Endodermal cell (in vitro differentiated cells): ENCODE measurements around the gene RALGAPA2. TPM values are rescaled to one million over a fixed set of nuclear protein-coding genes. Genes with fewer than 3 reads are reported as not detected.

Source experiments
- DNase-seq: peaks from one replicate; pipeline ENCODE4 v3.0.0-alpha.2; 2017
- H3K27ac ChIP-seq: 2 replicates; pipeline ENCODE4 v1.5.1; 2013; ENCODE audit warnings: mild to moderate bottlenecking, low read depth, low read length, moderate library complexity
- H3K27me3 ChIP-seq: 2 replicates; pipeline ENCODE4 v1.6.1; 2013; ENCODE audit warnings: mild to moderate bottlenecking, low read length, moderate library complexity; ENCODE audit not compliant: insufficient read depth, control insufficient read depth, poor library complexity, severe bottlenecking
- H3K36me3 ChIP-seq: 2 replicates; pipeline ENCODE4 v1.7.0; 2013; ENCODE audit warnings: mild to moderate bottlenecking, low read length, moderate library complexity; ENCODE audit not compliant: control insufficient read depth, insufficient read depth
- H3K4me1 ChIP-seq: one replicate; pipeline ENCODE4 v1.7.0; 2013; ENCODE audit warnings: low read length; ENCODE audit not compliant: control insufficient read depth, insufficient read depth
- H3K4me3 ChIP-seq: 2 replicates; pipeline ENCODE4 v1.5.1; 2013; ENCODE audit warnings: mild to moderate bottlenecking, low read length, moderate library complexity
- H3K9ac ChIP-seq: 2 replicates; pipeline ENCODE4 v1.6.1; 2013; ENCODE audit warnings: mild to moderate bottlenecking, low read length, moderate library complexity; ENCODE audit not compliant: poor library complexity, severe bottlenecking; ENCODE audit errors: extremely low read depth
- H3K9me3 ChIP-seq: 2 replicates; pipeline ENCODE4 v1.6.1; 2013; ENCODE audit warnings: mild to moderate bottlenecking, low read length, moderate library complexity; ENCODE audit not compliant: control insufficient read depth
- H3K27ac Mint-ChIP-seq: 2 replicates; pipeline ENCODE4 v1.8.0; 2020; ENCODE audit warnings: mixed read lengths
- H3K27me3 Mint-ChIP-seq: 2 replicates; pipeline ENCODE4 v1.8.0; 2021; ENCODE audit warnings: mild to moderate bottlenecking, mixed read lengths; ENCODE audit not compliant: insufficient read depth
- H3K36me3 Mint-ChIP-seq: 2 replicates; pipeline ENCODE4 v1.8.0; 2020; ENCODE audit warnings: low read depth, mixed read lengths
- H3K4me1 Mint-ChIP-seq: 2 replicates; pipeline ENCODE4 v1.8.0; 2020; ENCODE audit warnings: mixed read lengths
- H3K4me3 Mint-ChIP-seq: 2 replicates; pipeline ENCODE4 v1.8.0; 2020; ENCODE audit warnings: mild to moderate bottlenecking, moderate library complexity, mixed read lengths
- H3K9me3 Mint-ChIP-seq: 2 replicates; pipeline ENCODE4 v1.8.0; 2020; ENCODE audit warnings: mild to moderate bottlenecking, mixed read lengths
- WGBS, 2 experiments: methylation state at CpG; one replicate each; pipeline versions ENCODE4 v1.1.5 to v1.1.7; 2013; ENCODE audit warnings: missing lambda C conversion rate in 2 of 2, mixed read lengths in 1 of 2; ENCODE audit not compliant: insufficient coverage in 1 of 2, insufficient read length in 1 of 2; 5-methylcytosine and 5-hydroxymethylcytosine counted together
- total RNA-seq, 2 donors: library from RNA; stranded (reverse); fragmentation: NEBNext Ultra II Directional in 1 of 2; extraction: Animal tissue kit (Norgen Biotek cat#: 25700) in 1 of 2; gene quantifications; 2 replicates in 1 of 2; 3 replicates in 1 of 2; pipeline ENCODE4 v1.2.1, GENCODE V29; 2021
- TF ChIP-seq, protein P1 (sequence below): fragments of 200-600 bp; sonication (generic); conservative IDR thresholded peaks from 2 replicates; pipeline ENCODE4 v1.5.0; 2021; ENCODE audit warnings: antibody characterized with exemption, mild to moderate bottlenecking

RALGAPA2 gene
- total RNA-seq, 2 donors from 2014 or later, result 19.5 to 24.6 TPM

DNA sequence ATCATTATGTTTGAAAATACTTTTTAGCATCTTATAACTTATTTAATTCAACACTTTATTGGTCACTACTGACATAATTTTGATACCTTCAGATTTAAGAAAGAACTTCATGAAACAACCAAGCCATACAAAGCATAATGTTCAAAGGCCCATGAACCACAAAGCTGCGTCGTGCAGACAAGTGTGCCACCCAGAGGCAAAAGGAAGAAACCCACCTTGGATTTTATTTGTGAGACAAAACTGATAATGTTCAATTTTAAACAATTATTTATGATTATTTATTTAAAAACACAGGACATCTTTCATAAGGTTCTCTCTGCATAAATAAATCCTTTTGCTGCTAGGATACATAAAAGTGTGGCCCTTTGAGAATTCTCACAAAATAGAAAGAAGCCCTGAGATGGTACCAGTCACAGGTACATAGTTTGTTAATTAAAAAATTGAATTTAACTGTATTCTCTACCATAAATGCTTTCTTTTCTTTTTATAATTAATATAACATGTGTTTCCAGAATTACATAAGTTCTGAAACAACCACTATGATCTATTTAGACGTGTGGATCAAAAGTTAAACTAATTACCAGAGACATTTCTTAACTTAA lies 143.7 kb downstream of the RALGAPA2 start:
- peaks cover 4% of the 10 kb centered on the region for H3K4me1 Mint-ChIP-seq
- H3K9ac ChIP-seq, result no peak overlapping the region
- H3K27ac ChIP-seq, result no peak overlapping the region
- H3K27me3 Mint-ChIP-seq, result no peaks in the 10 kb centered on the region
- H3K4me3 Mint-ChIP-seq, result no peak overlapping the region
- no peaks in the 10 kb centered on the region for H3K9me3 Mint-ChIP-seq
- H3K36me3 ChIP-seq, result peaks cover 19% of the 10 kb centered on the region
- no peak overlapping the region for H3K27ac Mint-ChIP-seq
- 54% methylated on average over 3 of the region's 3 CpGs; no CpG with 5 or more reads in 1 of the 2 experiments for WGBS, 2 experiments
- H3K27me3 ChIP-seq, result no peaks in the 10 kb centered on the region
- no peaks in the 10 kb centered on the region for H3K4me1 ChIP-seq
- H3K9me3 ChIP-seq, result no peaks in the 10 kb centered on the region
- peak; percentile 51 for DNase-seq
- TF ChIP-seq, protein P1, sequence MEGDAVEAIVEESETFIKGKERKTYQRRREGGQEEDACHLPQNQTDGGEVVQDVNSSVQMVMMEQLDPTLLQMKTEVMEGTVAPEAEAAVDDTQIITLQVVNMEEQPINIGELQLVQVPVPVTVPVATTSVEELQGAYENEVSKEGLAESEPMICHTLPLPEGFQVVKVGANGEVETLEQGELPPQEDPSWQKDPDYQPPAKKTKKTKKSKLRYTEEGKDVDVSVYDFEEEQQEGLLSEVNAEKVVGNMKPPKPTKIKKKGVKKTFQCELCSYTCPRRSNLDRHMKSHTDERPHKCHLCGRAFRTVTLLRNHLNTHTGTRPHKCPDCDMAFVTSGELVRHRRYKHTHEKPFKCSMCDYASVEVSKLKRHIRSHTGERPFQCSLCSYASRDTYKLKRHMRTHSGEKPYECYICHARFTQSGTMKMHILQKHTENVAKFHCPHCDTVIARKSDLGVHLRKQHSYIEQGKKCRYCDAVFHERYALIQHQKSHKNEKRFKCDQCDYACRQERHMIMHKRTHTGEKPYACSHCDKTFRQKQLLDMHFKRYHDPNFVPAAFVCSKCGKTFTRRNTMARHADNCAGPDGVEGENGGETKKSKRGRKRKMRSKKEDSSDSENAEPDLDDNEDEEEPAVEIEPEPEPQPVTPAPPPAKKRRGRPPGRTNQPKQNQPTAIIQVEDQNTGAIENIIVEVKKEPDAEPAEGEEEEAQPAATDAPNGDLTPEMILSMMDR, result peak; percentile 89
- H3K4me3 ChIP-seq, result no peak overlapping the region
- peaks cover 2% of the 10 kb centered on the region for H3K36me3 Mint-ChIP-seq

DNA sequence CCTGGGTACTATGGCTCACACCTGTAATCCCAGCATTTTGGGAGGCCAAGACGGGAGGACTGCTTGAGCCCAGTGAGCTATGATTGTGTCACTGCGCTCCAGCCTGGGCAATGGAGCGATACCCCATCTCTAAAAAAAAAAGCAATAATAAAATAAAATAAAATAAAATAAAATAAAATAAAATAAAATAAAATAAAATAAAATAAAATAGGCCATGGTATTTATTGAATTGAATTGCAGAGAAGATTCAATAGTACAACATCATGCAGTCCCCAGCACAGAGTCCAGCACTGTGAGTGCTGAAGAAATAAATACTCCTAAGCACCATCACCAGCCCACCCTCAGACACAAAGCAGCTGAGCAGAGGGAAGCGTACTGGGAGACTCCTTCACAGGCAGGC lies 144.7 kb downstream of the RALGAPA2 start:
- no peak overlapping the region for H3K4me3 ChIP-seq
- H3K4me1 ChIP-seq, result no peaks in the 10 kb centered on the region
- Mint-ChIP-seq H3K4me3 (no peak overlapping the region), H3K27ac (no peak overlapping the region), H3K27me3 (no peaks in the 10 kb centered on the region), H3K4me1 (peaks cover 4% of the 10 kb centered on the region), H3K36me3 (peaks cover 2% of the 10 kb centered on the region), H3K9me3 (no peaks in the 10 kb centered on the region)
- 92% methylated on average over 2 of the region's 4 CpGs; no CpG with 5 or more reads in 1 of the 2 experiments for WGBS, 2 experiments
- H3K27ac ChIP-seq, result no peak overlapping the region
- no peak for DNase-seq
- H3K9me3 ChIP-seq, result no peaks in the 10 kb centered on the region
- H3K9ac ChIP-seq, result no peak overlapping the region
- TF ChIP-seq, protein P1, result no peak
- no peaks in the 10 kb centered on the region for H3K27me3 ChIP-seq
- H3K36me3 ChIP-seq, result peaks cover 18% of the 10 kb centered on the region

DNA sequence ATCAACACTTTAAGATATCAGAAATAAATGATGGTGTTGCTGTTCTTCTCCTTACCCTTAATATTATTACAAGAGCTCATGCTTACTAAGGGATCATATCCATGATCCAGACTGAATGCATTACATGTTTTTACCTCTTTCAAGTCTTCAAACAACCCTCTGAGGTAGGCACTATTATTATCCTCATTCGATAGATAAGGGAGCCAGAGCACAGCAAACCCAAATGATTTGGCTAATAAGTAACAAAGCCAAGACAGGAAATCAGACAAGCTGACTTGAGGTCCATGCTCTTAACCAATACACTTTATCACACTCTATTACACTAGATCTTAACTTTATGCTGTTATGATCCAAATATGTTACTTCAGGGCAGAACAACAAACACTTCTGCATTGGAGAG lies 145.9 kb downstream of the RALGAPA2 start:
- Mint-ChIP-seq H3K36me3 (peaks cover 2% of the 10 kb centered on the region), H3K27ac (no peak overlapping the region), H3K4me1 (peaks cover 4% of the 10 kb centered on the region), H3K27me3 (no peaks in the 10 kb centered on the region), H3K9me3 (no peaks in the 10 kb centered on the region), H3K4me3 (no peak overlapping the region)
- no peaks in the 10 kb centered on the region for H3K27me3 ChIP-seq
- DNase-seq, result no peak
- H3K9ac ChIP-seq, result no peak overlapping the region
- no peak overlapping the region for H3K4me3 ChIP-seq
- no peaks in the 10 kb centered on the region for H3K9me3 ChIP-seq
- H3K27ac ChIP-seq, result no peak overlapping the region
- TF ChIP-seq, protein P1, result no peak
- 83 to 92% methylated on average over 1 of the region's 1 CpG for WGBS, 2 experiments
- H3K36me3 ChIP-seq, result peaks cover 15% of the 10 kb centered on the region
- H3K4me1 ChIP-seq, result no peaks in the 10 kb centered on the region
